ENCODE results near the gene COL20A1.

The COL20A1 gene

DNA sequence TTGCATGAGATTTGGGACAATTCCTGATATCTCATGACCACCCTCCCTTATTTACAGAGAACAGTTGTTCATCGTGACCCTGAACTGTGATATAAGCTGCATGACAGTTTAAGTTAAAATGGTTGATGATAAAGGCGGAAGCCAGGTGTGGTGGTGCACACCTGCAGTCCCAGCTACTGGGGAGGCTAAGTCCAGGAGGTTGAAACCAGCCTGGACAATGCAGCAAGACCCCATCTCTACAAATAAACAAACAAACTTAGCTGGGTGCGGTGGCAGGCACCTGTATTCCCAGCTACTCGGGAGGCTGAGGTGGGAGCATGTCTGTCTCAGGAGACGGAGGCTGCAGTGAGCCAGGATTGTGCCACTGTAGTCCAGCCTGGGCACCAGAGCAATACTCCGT is 24.1 kb downstream of the COL20A1 start:
- no peak for DNase-seq
- no peak for TF ChIP-seq POLR2A (IDR thresholded peaks at IDR 0.05; ENCODE audit: low read length)
- TF ChIP-seq GATA1 (IDR thresholded peaks at IDR 0.05; ENCODE audit: low read depth, low read length) = no peak

- no peak for DNase-seq
- no peak for TF ChIP-seq GATA1 (IDR thresholded peaks at IDR 0.05; ENCODE audit: low read depth, low read length)
- TF ChIP-seq POLR2A (IDR thresholded peaks at IDR 0.05; ENCODE audit: low read length) = no peak
Observed at GRCh38 chr20:63317601-63318291, 24.8 kb downstream of the COL20A1 start.

GRCh38 chr20:63318391-63319163 is 25.6 kb downstream of the COL20A1 start:
- TF ChIP-seq GATA1 (IDR thresholded peaks at IDR 0.05; ENCODE audit: low read depth, low read length) (no peak), POLR2A (IDR thresholded peaks at IDR 0.05; ENCODE audit: low read length) (no peak)
- no peak for DNase-seq

- no peak for DNase-seq
- TF ChIP-seq POLR2A (IDR thresholded peaks at IDR 0.05; ENCODE audit: low read length) = no peak
Observed at GRCh38 chr20:63319164-63320040, 26.4 kb downstream of the COL20A1 start.

DNA sequence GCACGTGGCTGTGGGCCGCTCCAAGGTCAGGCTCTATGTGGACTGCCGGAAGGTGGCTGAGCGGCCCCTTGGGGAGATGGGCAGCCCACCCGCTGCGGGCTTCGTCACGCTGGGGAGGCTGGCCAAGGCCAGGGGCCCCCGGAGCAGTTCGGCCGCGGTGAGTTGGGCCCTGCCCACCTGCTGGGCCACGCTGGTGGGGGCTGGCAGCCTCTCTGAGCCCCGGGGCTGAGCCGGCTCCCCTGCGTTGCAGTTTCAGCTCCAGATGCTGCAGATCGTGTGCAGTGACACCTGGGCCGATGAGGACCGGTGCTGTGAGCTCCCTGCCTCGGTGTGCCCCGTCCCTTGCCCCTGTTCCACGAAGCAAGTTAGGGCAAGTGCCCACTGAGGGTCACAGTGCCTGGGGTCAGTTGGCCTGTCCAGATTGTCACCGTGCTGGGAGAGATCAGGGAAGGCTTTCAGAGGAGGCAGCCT is 27.1 kb downstream of the COL20A1 start:
- no peak for DNase-seq
- TF ChIP-seq GATA1 (IDR thresholded peaks at IDR 0.05; ENCODE audit: low read depth, low read length) = no peak
- TF ChIP-seq POLR2A (IDR thresholded peaks at IDR 0.05; ENCODE audit: low read length) = no peak

DNA sequence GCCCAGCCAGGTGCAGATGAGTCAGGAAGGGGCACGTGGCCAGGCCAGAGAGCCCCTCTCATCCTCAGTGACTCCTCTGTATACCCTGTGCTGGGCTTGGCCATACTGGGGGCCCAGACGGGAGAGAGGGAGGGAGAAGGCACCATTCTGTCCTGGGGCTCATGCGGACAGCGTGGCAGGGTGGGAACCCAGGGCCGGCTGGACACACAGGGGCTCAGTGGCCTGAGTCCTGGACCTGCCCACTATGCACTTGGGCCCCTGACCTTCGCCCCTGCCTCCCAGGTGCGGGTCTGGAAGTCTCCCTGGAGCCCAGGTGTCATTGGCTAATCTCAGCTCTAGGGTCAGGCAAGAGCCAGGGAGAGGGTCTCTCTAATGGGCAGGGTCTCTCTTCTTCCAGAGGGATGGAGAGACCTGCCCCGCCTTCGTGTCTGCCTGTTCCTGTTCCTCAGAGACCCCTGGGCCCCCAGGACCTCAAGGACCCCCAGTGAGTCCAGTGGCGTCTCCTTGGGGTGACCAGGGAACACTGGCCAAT is 27.7 kb downstream of the COL20A1 start:
- no peak for DNase-seq
- no peak for TF ChIP-seq POLR2A (IDR thresholded peaks at IDR 0.05; ENCODE audit: low read length)
- TF ChIP-seq GATA1 (IDR thresholded peaks at IDR 0.05; ENCODE audit: low read depth, low read length) = no peak

GRCh38 chr20:63321148-63321831 is 28.3 kb downstream of the COL20A1 start:
- no peak for TF ChIP-seq POLR2A (IDR thresholded peaks at IDR 0.05; ENCODE audit: low read length)

DNA sequence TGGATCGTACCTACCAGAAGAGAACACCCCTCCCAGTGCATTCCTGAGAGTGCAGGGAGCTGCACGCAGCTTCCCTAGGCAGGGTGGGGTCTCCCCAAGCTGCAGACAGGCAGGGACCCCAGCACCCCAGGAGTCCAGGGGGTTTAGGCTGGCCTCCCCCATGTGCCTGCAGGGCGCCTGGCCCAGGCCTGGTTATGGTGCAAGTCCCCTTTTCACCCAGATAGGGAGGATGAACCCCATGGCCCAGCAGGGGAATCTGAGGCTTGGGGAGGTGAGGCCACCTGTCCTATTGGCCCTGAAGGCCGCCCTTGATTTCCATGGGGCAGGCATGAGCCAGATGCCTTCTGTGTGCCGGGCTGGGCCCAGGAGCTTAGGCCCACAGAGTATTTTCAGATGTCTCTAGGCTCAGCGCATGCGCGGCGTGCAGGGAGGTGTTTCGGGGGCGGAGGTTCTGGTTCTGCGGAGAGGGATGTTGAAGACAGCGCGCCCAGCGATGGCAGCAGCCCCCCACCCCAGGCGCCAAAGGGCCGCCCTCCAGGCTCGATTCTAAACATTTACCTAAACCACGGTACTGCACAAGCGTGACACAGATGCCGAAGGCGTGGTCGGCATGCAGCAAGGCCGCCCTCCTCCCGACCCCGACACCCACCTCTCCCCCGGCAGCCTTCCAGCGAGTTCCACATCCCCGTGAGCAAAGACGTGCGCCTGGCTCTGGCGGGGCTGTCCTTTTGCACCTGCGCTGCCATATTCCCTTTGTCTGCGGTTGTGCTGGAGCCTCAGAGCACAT is 29.4 kb downstream of the COL20A1 start:
- no peak for TF ChIP-seq GATA1 (IDR thresholded peaks at IDR 0.05; ENCODE audit: low read depth, low read length)
- TF ChIP-seq POLR2A (IDR thresholded peaks at IDR 0.05; ENCODE audit: low read length) = no peak
- DNase-seq = no peak

More at GRCh38 chr20:63321148-63321831, 28.3 kb downstream of the COL20A1 start:
- DNase-seq = no peak

DNA sequence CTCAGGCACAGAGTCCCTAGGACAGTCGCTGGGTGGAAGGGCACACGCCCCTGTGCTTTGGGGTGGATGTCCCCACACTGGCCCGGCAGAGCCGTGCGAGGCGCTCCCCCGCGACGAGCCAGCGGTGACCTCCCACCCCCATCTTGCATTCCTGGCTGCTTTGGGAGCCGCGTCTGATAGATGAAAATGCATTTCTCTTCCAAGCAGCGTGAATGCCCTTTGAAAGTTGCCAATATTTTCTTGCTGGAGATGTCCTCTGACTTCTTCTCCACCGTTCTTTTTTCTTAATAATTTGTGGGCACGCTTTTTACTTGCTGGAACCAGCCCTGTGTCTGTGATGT is 29.9 kb downstream of the COL20A1 start:
- no peak for TF ChIP-seq GATA1 (IDR thresholded peaks at IDR 0.05; ENCODE audit: low read depth, low read length)
- TF ChIP-seq POLR2A (IDR thresholded peaks at IDR 0.05; ENCODE audit: low read length) = no peak
- no peak for DNase-seq

GRCh38 chr20:63323357-63323981 is 30.5 kb downstream of the COL20A1 start:
- no peak for TF ChIP-seq POLR2A (IDR thresholded peaks at IDR 0.05; ENCODE audit: low read length)
- TF ChIP-seq GATA1 (IDR thresholded peaks at IDR 0.05; ENCODE audit: low read depth, low read length) = no peak
- DNase-seq = no peak

DNA sequence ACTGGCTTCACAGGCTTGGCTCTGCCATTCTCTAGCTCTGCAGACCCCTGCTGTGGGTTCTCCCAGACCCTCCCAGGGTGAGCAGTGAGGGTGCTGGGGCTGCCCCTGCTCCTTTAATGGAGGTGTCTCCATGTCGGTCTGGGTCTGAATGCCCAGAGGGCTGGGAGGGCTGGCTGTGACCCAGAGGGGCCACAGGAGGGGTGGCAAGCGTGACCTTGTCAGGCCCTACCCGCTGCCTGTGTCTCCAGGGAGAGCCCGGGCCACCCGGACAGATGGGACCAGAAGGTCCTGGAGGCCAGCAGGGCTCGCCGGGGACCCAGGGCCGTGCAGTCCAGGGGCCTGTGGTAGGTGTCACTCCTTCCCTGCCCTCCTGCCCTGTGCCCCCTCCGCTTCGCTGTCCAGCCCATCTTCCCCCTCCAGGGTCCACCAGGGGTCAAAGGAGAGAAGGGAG is 32.1 kb downstream of the COL20A1 start:
- TF ChIP-seq POLR2A (IDR thresholded peaks at IDR 0.05; ENCODE audit: low read length) (no peak), GATA1 (IDR thresholded peaks at IDR 0.05; ENCODE audit: low read depth, low read length) (no peak)
- DNase-seq = no peak
